Cerebellar nuclear complex (tissue), 1 donor: Measurements from ENCODE around the gene EXOC4.
"Not testable (repeated sequence)": the region's sequence is repeated elsewhere in the genome, so short reads cannot be mapped to it uniquely, and the experiment has no call there.

Experiments used
- DNase-seq, 2 experiments: peaks; one replicate each; lab custom pipeline; 2025; lab: John Stamatoyannopoulos, UW

The EXOC4 gene

DNA sequence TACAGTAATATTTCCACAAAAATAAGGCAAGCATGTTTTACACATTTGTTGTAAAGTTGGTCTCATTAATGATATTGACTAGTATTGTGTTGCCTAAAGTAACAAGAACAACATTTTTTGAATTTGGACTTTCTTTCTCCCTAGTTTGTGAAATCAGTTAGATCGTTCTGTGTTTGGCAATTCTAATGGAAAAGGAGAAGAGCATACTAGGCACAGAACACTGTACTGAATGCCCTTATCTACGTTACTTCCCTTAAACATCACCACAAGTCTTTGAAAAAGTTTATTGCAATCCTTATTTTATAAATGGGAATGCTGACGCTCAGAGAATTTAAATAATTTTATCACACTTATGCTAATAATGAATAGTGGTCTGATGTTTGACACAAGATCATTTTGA is 372.2 kb downstream of the EXOC4 start:
- no peak for DNase-seq

DNA sequence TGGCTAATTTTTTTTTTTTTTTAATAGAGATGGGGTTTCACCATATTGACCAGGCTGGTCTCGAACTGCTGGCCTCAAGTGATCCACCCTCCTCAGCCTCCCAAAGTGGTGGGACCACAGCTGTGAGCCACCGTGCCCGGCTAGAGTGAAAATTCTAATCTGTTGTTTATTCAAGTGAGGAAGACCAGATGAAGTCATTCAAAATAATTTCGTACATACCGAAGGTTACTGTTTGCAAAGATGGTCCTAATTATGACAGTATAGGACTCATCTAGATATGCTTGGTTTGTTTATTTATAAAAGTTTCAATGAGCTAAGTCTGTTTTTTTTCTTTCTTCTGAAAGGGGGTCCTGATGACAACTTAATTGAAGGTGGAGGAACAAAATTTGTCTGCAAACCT is 376.8 kb downstream of the EXOC4 start:
- DNase-seq, result no peak

DNA sequence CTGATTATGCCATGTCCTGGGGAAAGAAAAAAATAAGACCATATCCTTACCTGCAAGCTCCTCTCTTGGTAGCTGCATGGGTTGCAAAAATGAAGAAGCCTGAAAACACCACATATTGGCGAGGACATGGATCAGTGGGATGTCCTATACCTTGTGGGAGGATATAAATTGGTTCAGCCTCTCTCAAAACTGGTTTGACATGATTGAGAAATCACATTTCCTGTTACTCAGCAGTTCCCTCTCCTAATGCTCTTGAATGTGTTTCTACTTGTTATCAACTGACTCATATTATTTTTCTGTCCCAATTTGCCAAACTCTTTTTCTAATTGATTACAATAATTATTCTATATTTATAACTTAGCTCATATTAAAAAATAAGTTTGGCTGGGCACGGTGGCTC is 380.2 kb downstream of the EXOC4 start:
- no peak for DNase-seq

DNA sequence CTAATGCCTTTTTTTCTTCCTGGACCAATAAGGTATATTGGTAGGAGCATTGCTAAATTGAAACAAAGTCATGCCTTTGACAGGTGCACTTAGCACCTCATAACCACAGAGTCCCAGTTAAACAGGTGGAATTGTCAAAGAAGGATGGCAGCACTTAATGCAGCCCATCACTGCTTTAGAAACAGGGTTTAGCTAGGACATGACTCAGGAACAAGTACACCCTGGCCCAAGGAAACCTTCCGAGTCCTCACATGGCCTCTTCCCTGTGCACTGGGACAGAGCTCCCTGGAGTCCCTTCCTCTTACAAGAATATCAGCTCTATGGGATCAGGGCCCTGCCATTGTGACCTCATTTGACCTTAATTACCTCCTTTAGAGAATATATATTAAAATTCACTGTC is 382.7 kb downstream of the EXOC4 start:
- no peak for DNase-seq

DNA sequence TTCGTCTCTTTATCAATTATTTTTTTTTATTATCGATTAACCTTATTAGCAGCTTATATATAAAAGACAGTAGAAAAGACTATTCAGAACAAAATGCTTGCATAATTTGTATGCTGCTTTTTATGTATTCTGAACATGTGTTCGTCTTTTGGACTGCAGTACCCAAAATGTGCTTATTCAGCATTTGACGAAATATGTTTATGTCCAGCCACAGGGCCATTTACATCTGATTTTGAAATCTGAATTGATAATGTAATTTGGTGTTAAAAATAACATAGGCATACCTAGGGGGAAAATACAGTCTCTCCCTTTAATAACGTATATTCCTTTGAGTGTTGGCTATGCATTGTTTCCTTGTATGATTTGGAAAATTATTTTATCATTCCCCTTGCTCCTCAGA is 386.0 kb downstream of the EXOC4 start:
- no peak for DNase-seq

DNA sequence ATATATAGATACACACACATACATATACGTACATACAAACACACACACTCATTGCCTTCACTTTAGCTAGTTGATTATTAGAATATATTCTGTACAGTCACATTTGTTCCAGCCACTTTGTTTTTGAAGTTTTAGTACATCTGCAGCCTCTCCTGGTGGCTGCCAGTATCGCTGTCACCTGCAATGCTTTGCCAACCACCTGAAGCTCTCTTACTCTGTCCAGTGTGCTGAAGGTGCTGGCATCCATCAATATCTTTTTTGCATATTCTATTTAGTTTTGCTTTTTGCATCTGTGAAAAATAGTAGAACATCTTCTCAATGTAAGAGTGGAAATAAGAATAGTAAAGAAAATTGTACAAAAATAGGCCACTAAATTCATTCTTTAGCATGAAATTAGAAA is 388.6 kb downstream of the EXOC4 start:
- no peak for DNase-seq

DNA sequence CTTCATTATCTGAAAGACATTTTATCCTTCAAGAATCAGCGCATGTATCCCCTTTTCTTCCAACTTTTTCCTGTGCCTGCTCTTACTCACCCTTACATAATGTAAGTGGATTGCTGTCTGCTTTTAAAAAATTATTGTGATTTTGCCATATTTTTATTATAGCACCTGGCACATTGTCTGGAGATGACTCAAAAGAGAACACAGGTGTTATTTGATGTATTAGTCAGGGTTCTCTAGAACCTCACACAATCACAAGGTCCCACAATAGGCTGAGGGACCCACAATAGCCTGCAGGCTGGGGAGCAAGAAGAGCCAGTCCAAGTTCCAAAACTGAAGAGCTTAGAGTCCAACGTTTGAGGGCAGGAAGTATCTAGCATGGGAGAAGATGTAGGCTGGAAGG is 390.0 kb downstream of the EXOC4 start:
- DNase-seq, result no peak

DNA sequence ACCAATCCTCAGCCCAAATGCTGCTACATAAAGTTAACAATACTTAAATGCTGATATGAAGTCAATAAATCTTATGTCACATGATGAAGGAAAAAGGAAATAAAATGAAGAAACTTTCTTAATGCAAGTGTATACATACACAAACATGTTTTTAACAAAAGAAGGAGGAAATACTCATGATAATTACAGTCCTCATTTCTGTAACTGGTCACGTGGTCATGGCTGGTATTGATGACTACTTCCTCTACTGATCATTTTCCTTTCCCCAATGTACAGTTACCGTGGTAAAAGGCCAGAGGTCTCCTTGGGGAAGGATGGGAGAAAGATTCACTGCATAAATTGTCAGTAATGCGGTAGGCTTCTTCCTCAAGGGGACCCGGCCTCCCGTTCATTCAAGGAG is 390.8 kb downstream of the EXOC4 start:
- DNase-seq, result not testable (repeated sequence)

DNA sequence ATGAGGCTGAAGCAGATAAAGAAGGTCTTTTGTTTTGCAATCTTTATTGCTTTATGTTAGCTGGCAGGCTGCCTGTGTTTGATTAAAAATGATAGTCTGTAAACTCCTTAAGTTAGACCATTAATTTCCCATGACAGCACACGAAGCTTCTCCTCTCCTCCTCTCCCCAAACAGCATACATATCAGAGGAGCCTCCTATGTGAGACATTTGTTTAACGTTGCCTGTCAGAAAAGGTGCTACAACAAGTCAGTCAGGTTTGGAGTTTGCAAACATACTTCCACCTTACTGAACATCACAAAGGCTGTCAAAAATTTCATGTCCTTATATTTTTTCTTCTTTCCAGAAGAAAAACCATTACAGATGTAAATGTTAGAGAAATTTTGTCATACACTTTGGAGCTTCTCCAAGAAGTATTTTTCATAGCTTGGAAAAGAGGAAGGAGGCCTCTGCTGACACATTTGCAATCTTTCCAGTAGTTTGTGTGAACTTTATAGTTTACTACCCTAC is 393.1 kb downstream of the EXOC4 start:
- DNase-seq, result no peak

DNA sequence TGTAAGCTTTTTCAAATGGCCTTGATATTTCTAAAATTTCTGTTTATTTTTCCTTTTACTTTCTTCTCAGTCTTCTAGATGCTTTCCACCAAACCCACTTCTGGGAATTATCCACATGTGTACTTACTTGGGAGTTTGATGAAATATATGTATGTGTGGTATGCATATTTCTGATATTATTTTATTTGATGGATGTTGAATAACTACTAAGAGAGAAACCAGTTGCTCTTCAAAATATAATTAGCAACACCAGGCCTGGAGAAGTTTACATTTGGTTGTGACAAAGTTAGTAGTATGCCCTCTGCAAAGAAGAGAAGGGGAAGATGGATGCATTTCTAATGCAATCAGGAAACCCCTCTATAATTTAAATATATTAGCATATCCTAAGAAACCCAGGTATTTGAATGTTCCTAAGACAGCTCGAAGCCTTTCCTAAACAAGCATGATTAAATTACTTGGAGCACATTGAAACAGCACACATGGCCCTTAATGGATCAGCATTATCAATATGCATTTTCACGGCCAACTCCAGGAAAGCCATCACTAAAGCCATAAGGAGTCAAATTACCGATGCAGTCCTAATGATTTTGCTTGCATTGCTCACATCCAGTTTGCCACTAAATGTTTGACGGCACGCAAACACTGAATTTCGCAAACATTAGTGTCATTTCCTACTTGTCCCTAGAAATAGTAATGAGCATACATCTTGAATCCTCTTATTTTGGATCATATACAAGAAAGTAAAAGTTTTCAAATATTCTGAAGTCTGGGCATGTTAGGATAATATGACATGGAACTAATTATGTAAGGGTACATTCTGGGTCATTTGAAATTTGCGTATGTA is 393.8 kb downstream of the EXOC4 start:
- no peak for DNase-seq

DNA sequence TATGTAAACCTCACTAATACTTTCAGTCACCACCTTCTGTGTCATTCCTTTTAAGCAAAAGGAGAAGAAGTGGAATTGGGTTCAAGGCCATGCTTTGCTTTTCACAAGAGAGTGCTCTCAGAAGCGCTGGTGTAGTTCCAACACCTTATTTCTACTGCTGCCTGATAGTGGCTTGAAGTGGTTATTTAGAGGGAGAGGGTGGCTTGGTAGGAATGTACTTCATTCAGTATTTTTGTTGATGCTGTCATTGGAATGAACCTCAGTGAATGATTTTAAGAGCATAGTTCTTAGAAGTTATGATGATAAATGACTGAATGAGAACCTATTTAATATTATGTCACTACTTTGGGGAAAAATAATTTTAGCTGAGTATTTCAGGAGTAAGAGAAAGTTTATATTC is 396.7 kb downstream of the EXOC4 start:
- no peak for DNase-seq

DNA sequence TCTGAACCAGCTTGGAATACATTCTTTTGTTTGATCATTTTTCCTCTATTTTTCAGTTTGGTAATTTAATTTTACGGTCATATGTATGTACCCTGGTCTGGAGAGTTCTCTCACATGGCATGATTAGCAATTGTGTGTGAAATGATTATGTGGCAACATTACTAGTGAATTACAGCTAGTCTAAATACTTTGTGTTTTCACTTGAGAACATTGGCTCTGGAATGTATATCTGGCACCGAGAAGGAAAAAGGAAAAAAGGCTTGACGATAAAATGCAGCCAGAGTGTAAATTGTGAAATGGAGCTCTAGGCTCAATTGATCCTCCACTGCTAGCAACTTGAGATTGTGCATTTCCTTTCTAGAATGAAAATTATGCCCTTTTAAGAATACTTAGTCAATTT is 397.2 kb downstream of the EXOC4 start:
- no peak for DNase-seq

DNA sequence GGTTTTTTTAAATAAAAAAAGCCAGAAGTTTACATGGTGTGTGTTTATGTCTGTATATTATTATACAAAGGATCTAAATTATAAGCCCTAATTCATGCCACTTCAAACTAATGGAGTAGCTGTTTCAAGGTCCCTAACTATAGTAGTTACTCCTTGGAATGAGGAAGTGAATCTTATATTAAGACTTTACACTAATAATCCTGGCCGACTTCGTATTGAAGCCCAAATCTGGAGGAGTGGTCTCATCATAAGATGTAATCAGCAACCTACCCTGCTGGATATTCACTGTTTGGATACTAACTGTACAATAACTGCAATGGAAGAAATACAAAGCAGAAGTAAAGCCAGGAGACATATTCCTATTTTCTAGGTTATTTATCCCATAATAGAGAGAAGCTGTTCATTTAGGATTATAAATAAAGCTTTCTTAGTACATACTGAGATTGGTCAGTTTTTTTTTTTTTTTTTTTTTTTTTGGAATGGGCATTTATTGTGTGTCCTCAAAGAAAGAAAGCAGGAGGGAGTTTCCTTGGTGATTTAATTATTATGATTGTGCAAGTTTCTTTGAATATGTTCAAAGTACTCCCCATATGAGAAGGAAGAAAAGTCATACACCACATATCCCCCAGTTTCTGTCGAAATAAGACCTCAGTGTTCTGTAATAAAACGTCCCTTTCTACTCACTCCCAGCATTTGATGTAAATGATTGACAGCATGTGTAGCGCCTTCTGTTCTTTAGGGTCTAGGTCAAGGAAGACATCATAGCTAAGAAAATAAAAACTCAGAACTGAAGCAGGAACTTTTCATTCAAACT is 397.8 kb downstream of the EXOC4 start:
- no peak for DNase-seq

DNA sequence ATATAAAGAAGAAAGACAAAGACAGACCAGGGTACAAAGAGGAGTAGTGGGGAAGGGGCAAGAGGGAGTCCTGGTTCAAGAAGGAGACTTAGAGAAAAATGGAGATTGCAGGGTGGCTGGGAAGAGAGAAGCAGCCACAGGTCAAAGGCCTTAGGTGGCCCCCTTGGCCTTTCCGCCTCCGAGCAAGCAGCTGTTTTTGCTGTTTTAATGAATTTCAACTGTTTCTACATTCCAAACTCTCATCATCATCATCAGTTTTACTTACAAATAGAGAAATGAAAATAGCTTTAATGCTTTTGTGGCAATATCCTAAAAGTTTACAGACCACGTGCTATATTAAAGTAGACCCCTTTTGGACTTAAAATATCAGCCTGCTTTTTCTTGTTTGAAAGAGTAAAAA is 399.7 kb downstream of the EXOC4 start:
- no peak for DNase-seq

DNA sequence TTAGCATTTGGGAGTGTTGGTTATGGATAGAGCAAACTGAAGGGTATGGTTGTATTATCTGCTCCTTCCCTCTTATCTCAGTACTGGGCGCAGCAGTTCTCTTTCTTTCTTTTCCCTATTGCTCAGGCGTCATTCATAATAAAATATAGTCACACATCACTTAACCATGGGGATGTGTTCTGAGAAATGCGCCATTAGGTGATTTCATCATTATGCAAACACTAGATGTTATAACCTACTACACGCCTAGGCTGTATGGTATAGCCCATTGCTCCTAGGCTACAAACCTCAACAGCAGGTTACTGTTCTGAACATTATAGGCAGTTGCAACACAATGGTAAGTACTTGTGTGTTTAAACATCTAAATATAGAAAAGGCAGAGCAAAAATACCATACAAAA is 401.7 kb downstream of the EXOC4 start:
- DNase-seq, result no peak

DNA sequence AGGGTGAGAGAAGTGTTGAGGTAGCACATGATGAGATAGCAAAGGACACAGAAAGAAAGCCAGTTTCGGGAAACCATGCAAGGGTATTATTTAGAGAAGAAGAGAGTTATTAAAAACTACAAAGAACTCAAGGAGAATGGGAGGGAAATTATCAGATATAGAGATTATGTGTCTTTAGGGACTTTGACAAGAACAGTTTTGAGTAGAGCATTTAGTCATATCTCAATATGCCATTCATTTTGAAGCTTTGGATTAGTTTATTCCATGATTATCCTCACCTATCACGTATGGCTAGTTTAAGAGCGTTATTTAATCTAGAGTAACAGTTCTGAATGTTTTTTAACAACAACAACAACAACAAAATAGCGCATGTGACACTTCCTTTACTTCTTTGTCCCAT is 409.4 kb downstream of the EXOC4 start:
- DNase-seq, result no peak

DNA sequence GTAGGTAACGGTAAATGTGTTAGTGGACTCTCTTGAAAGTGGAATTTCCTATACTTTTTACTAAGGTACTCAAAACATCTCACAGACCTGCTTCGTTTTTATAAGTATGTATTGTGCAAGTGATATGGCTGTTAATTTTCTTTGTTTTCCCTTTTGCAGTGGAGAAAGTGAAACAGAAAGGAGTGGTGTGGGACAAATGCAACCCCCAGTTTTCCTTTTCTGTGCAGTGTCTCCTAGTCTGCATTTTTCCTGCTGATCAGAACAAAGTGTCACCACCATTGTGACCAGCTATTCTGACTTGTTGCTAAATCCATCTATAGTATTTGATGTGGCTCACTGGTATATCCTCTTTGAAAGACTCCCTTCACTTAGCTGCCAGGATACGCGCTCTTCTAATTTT is 410.0 kb downstream of the EXOC4 start:
- no peak for DNase-seq

DNA sequence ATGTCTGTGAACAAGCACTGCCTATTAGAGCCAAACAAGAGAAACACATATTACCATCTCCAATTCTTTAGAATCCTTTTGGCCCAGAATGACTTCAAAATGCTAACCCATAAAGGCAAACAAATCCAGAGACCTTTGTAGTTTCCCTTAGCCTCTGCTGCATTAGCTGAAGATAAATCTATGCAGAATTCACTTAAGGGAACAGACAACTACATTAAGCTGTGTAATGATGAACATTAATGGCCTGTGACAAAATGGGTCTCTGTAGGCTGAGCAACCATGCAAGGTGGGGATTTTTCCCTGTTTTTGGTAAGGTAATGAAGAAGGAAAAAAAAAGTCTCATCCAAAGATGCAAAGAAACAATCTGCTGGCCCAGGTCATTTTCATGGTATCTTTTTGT is 411.6 kb downstream of the EXOC4 start:
- DNase-seq, result no peak

DNA sequence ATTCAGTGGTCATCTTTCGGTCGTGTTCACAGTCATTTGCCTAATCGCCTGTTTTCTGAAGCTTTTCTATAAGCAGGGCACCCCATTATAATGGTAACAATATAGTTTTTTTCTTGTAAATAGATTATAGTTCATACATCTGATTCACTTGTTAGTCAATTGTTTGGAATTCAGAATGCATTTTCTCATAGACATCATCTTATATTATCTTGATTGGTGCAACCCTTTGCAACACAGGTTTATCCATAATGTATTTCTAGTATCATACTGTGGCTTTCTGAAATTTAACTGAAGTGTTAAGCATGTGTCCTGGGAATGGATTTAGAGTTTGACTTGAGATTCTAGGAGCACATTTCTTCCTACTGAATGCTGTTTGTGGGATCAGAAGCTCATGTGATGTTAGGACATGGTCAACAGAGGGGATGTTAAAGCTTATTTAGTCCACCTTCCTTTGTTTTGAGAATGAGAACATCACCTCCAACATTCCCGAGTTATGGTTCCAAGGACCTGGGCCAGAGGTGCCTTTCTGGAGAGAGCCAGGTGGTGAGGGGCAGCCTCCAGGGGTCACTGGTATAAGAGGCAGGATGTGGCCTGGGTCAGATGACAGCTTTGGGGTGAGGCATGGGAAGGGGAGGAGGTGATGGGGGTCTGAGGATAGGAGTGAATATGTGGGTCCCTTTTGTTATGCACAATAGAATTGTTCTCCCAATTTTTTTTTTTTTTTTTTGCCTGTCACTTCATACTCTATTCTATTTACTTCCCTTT is 415.6 kb downstream of the EXOC4 start:
- no peak for DNase-seq

DNA sequence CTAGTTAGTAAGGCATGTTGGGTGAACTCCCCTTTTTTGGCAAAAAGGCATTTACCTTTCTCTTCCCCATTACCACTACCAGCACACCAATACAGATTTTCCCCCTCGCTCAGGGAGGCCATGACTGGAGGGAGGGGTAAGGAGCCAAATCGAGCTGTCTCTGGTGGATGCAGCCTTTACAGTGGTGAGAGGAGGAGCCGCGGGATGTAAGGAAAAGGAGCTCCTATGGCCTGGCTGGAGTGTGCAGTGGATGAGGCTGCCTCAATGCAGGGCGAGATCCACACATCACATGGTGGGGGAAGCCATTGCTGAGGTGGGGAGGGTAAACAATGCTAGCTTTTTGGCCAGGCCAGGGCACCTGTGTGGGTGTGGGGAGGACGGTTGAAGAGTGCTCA is 416.2 kb downstream of the EXOC4 start:
- no peak for DNase-seq

DNA sequence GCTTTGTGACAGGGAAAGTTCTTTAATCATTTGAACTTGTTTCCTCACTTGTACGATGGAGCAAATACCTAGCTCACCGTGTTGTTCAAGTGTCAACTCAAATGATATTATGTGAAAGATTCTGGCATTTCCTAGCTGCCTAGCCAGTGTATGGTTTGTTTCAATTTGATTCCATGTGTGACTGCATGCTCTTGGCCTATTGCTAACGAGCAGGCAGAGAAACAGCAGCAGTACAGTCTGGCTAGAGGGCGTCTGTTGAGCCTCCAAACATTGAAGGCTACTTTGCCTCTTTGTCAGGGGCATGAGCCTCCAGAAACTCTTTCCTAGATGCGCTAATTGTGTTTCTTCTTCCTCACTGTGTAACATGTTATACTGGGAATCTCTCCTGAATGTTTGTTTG is 417.4 kb downstream of the EXOC4 start:
- no peak for DNase-seq

DNA sequence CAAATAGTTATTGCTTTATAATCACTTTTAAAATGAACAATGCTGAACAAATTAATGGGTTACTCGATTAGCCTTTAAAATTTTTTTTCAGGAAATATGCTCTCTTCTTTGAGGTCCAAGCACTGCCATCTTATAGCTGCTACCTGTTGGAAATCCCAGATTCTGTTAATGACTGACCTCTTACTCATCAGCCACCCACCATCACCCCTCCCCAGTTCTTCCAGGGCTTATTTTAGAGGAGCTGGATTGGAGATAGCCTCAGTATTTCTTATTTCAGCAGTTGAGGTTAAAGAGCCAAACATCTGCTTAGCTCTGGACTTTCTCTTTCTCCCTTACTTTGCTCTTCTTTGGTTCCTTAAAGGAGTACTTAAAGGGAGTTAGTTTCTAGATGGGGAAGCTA is 420.0 kb downstream of the EXOC4 start:
- DNase-seq, result no peak
